ENCODE data around the gene ENOPH1. TPM values are rescaled to one million over a fixed set of nuclear protein-coding genes. Genes with fewer than 3 reads are reported as not detected.

The ENOPH1 gene
- total and polyA plus RNA-seq, 4 donors, result 17.1 to 24.4 (median 17.6) TPM

GRCh38 chr4:82499738-82500434 lies 69.5 kb downstream of the ENOPH1 start:
- intact Hi-C loops (cut with DNase I), result no loop called here
- ATAC-seq (ENCODE audit: low FRiP score), result no peak
- no peak for DNase-seq
- Histone ChIP-seq H3K4me3 (ENCODE audit: low read length in 2 of 2) (no peak overlapping the region), H3K27ac (ENCODE audit: low read depth in 1 of 2, low read length in 2 of 2) (no peak overlapping the region), H3K9me3 (ENCODE audit: control insufficient read depth, low read length) (no peaks in the 10 kb centered on the region), H3K36me3 (ENCODE audit: control insufficient read depth in 1 of 2, insufficient read depth in 2 of 2, low read length in 1 of 2) (no peaks in the 10 kb centered on the region), H3K27me3 (ENCODE audit: control insufficient read depth in 1 of 2, insufficient read depth in 2 of 2, low read length in 1 of 2) (no peaks in the 10 kb centered on the region), H3K4me1 (ENCODE audit: control insufficient read depth in 1 of 2, insufficient read depth in 2 of 2, low read length in 2 of 2) (no peaks in the 10 kb centered on the region)
- WGBS, 2 donors, result 38 to 52% methylated on average over 6 of the region's 6 CpGs

GRCh38 chr4:82500435-82501153 lies 70.2 kb downstream of the ENOPH1 start:
- ATAC-seq (ENCODE audit: low FRiP score), result no peak
- no peak for DNase-seq
- H3K4me3 ChIP-seq (ENCODE audit: low read length in 2 of 2), result no peak overlapping the region

GRCh38 chr4:82501154-82501442 lies 70.7 kb downstream of the ENOPH1 start:
- 70 to 73% methylated on average over 2 of the region's 2 CpGs for WGBS, 2 donors
- H3K4me1 ChIP-seq (ENCODE audit: control insufficient read depth in 1 of 2, insufficient read depth in 2 of 2, low read length in 2 of 2), result no peaks in the 10 kb centered on the region
- ATAC-seq (ENCODE audit: low FRiP score), result no peak
- no peaks in the 10 kb centered on the region for H3K9me3 ChIP-seq (ENCODE audit: control insufficient read depth, low read length)
- no peaks in the 10 kb centered on the region for H3K36me3 ChIP-seq (ENCODE audit: control insufficient read depth in 1 of 2, insufficient read depth in 2 of 2, low read length in 1 of 2)
- intact Hi-C loops (cut with DNase I), result no loop called here
- DNase-seq, result no peak
- H3K4me3 ChIP-seq (ENCODE audit: low read length in 2 of 2), result no peak overlapping the region
- no peaks in the 10 kb centered on the region for H3K27me3 ChIP-seq (ENCODE audit: control insufficient read depth in 1 of 2, insufficient read depth in 2 of 2, low read length in 1 of 2)
- no peak overlapping the region for H3K27ac ChIP-seq (ENCODE audit: low read depth in 1 of 2, low read length in 2 of 2)

More at GRCh38 chr4:82500435-82501153, 70.2 kb downstream of the ENOPH1 start:
- no peaks in the 10 kb centered on the region for H3K36me3 ChIP-seq (ENCODE audit: control insufficient read depth in 1 of 2, insufficient read depth in 2 of 2, low read length in 1 of 2)
- no peaks in the 10 kb centered on the region for H3K27me3 ChIP-seq (ENCODE audit: control insufficient read depth in 1 of 2, insufficient read depth in 2 of 2, low read length in 1 of 2)
- 49 to 53% methylated on average over 5 of the region's 5 CpGs for WGBS, 2 donors
- intact Hi-C loops (cut with DNase I), result no loop called here
- no peaks in the 10 kb centered on the region for H3K9me3 ChIP-seq (ENCODE audit: control insufficient read depth, low read length)
- H3K27ac ChIP-seq (ENCODE audit: low read depth in 1 of 2, low read length in 2 of 2), result no peak overlapping the region
- H3K4me1 ChIP-seq (ENCODE audit: control insufficient read depth in 1 of 2, insufficient read depth in 2 of 2, low read length in 2 of 2), result no peaks in the 10 kb centered on the region

GRCh38 chr4:82508011-82508410 lies 77.6 kb downstream of the ENOPH1 start:
- ATAC-seq (ENCODE audit: low FRiP score) (no peak), DNase-seq (no peak)
- intact Hi-C loops (cut with DNase I), result no loop called here
- Histone ChIP-seq H3K9me3 (ENCODE audit: control insufficient read depth, low read length) (no peaks in the 10 kb centered on the region), H3K27ac (ENCODE audit: low read depth in 1 of 2, low read length in 2 of 2) (no peak overlapping the region), H3K36me3 (ENCODE audit: control insufficient read depth in 1 of 2, insufficient read depth in 2 of 2, low read length in 1 of 2) (no peaks in the 10 kb centered on the region), H3K4me3 (ENCODE audit: low read length in 2 of 2) (no peak overlapping the region), H3K27me3 (ENCODE audit: control insufficient read depth in 1 of 2, insufficient read depth in 2 of 2, low read length in 1 of 2) (peaks cover 0 to 4% of the 10 kb centered on the region in 2 donors), H3K4me1 (ENCODE audit: control insufficient read depth in 1 of 2, insufficient read depth in 2 of 2, low read length in 2 of 2) (no peaks in the 10 kb centered on the region)

- H3K4me3 ChIP-seq (ENCODE audit: low read length in 2 of 2), result no peak overlapping the region
- H3K27ac ChIP-seq (ENCODE audit: low read depth in 1 of 2, low read length in 2 of 2), result no peak overlapping the region
- WGBS, 2 donors, result 64 to 65% methylated on average over 5 of the region's 5 CpGs
- no peaks in the 10 kb centered on the region for H3K36me3 ChIP-seq (ENCODE audit: control insufficient read depth in 1 of 2, insufficient read depth in 2 of 2, low read length in 1 of 2)
- DNase-seq (no peak), ATAC-seq (ENCODE audit: low FRiP score) (no peak)
- peaks cover 0 to 4% of the 10 kb centered on the region in 2 donors for H3K27me3 ChIP-seq (ENCODE audit: control insufficient read depth in 1 of 2, insufficient read depth in 2 of 2, low read length in 1 of 2)
- no peaks in the 10 kb centered on the region for H3K4me1 ChIP-seq (ENCODE audit: control insufficient read depth in 1 of 2, insufficient read depth in 2 of 2, low read length in 2 of 2)
- no peaks in the 10 kb centered on the region for H3K9me3 ChIP-seq (ENCODE audit: control insufficient read depth, low read length)
- intact Hi-C loops (cut with DNase I), result no loop called here
Measured at GRCh38 chr4:82508806-82509428, 78.5 kb downstream of the ENOPH1 start.

- peaks cover 0 to 4% of the 10 kb centered on the region in 2 donors for H3K27me3 ChIP-seq (ENCODE audit: control insufficient read depth in 1 of 2, insufficient read depth in 2 of 2, low read length in 1 of 2)
- whole genome bisulfite sequencing, 2 donors, result 94 to 95% methylated on average over 3 of the region's 3 CpGs
- DNase-seq (no peak), ATAC-seq (ENCODE audit: low FRiP score) (no peak)
- H3K4me1 ChIP-seq (ENCODE audit: control insufficient read depth in 1 of 2, insufficient read depth in 2 of 2, low read length in 2 of 2), result no peaks in the 10 kb centered on the region
- intact Hi-C loops (cut with DNase I), result no loop called here
- no peaks in the 10 kb centered on the region for H3K9me3 ChIP-seq (ENCODE audit: control insufficient read depth, low read length)
- H3K36me3 ChIP-seq (ENCODE audit: control insufficient read depth in 1 of 2, insufficient read depth in 2 of 2, low read length in 1 of 2), result no peaks in the 10 kb centered on the region
- no peak overlapping the region for H3K27ac ChIP-seq (ENCODE audit: low read depth in 1 of 2, low read length in 2 of 2)
- H3K4me3 ChIP-seq (ENCODE audit: low read length in 2 of 2), result no peak overlapping the region
Measured at GRCh38 chr4:82510216-82510615, 79.8 kb downstream of the ENOPH1 start.

Other genes starting within 250 kb of the ENOPH1 start
- gene HNRNPD, start 56.6 kb upstream of the ENOPH1 start, total RNA-seq, result 100 to 1,000 TPM; 120 to 146 TPM
- gene HNRNPD, start 56.6 kb upstream of the ENOPH1 start, polyA plus RNA-seq, result 100 to 1,000 TPM; 113 to 118 TPM
- 100 to 1,000 TPM; 214 to 224 TPM for gene HNRNPDL, start 128 bp upstream of the ENOPH1 start, total RNA-seq
- gene HNRNPDL, start 128 bp upstream of the ENOPH1 start, polyA plus RNA-seq, result 100 to 1,000 TPM; 239 to 303 TPM
- 1 to 10 TPM; 3.5 to 6.5 TPM for gene TMEM150C, start 131.4 kb downstream of the ENOPH1 start, total RNA-seq
- under 1 TPM in 1 of 2 donors, not detected in 1; 0.05 TPM for gene TMEM150C, start 131.4 kb downstream of the ENOPH1 start, polyA plus RNA-seq